H1 (cell line): ENCODE measurements around the gene LMX1A. TPM values are rescaled to one million over a fixed set of nuclear protein-coding genes. Genes with fewer than 3 reads are reported as not detected.

Source experiments
- CEBPB ChIP-seq: IDR thresholded peaks from 2 replicates; pipeline ENCODE4 v1.6.1; 2012; ENCODE audit warnings: low read depth, low read length
- CTBP2 ChIP-seq: IDR thresholded peaks from 2 replicates; pipeline ENCODE4 v1.7.0; 2011; ENCODE audit warnings: borderline replicate concordance, mild to moderate bottlenecking, moderate library complexity, mixed read lengths, low read length; ENCODE audit not compliant: insufficient read depth, insufficient read length
- FOSL1 ChIP-seq: IDR thresholded peaks from 2 replicates; pipeline ENCODE4 v1.6.1; 2011; ENCODE audit warnings: mild to moderate bottlenecking, low read depth, low read length, moderate library complexity; ENCODE audit not compliant: insufficient read depth
- KDM1A ChIP-seq: fragments of 200-600, 300-600 bp; sonication (generic); IDR thresholded peaks from 2 replicates; pipeline ENCODE4 v1.7.1; 2016; ENCODE audit warnings: mild to moderate bottlenecking, low read length, borderline replicate concordance
- POLR2A ChIP-seq, 2 experiments: IDR thresholded peaks; 1 replicate in 1 of 2; 2 replicates in 1 of 2; pipeline ENCODE4 v1.6.1; 2011; ENCODE audit warnings: low read depth in 2 of 2, low read length in 2 of 2, mild to moderate bottlenecking in 2 of 2; ENCODE audit errors: control extremely low read depth in 1 of 2
- SP4 ChIP-seq: IDR thresholded peaks from 2 replicates; pipeline ENCODE4 v1.6.1; 2012; ENCODE audit warnings: low read length, inconsistent platforms
- polyA plus RNA-seq, 7 experiments: library from polyadenylated mRNA; depleted of rRNA in 3 of 7; stranded (reverse) in 5 of 7; unstranded in 2 of 7; fragments of >200 nt in 5 of 7; fragments of 200-250 nt in 2 of 7; gene quantifications; 1 replicate in 5 of 7; 2 replicates in 1 of 7; 4 replicates in 1 of 7; pipeline versions ENCODE4 v1.2.1 to v1.2.3, GENCODE V29; 2011 to 2013; ENCODE audit warnings: missing spikeins in 2 of 7, mixed read lengths in 2 of 7
- total RNA-seq: library from RNA; stranded (reverse); fragmentation: NEBNext Ultra II Directional; extraction: Animal tissue kit (Norgen Biotek cat#: 25700); gene quantifications from 2 replicates; pipeline ENCODE4 v1.2.1, GENCODE V29; 2021
- TF ChIP-seq, protein P1 (sequence below): IDR thresholded peaks from 2 replicates; pipeline ENCODE4 v1.6.1; 2012; ENCODE audit warnings: low read length, inconsistent platforms
- TF ChIP-seq, protein P2 (sequence below): IDR thresholded peaks from 2 replicates; pipeline ENCODE4 v1.6.1; 2012; ENCODE audit warnings: inconsistent platforms

Gene LMX1A
- total and polyA plus RNA-seq, 2 of the 8 experiments (the other 6 are each of a cell fraction or from before 2014, with no cell fraction given) = not detected

DNA sequence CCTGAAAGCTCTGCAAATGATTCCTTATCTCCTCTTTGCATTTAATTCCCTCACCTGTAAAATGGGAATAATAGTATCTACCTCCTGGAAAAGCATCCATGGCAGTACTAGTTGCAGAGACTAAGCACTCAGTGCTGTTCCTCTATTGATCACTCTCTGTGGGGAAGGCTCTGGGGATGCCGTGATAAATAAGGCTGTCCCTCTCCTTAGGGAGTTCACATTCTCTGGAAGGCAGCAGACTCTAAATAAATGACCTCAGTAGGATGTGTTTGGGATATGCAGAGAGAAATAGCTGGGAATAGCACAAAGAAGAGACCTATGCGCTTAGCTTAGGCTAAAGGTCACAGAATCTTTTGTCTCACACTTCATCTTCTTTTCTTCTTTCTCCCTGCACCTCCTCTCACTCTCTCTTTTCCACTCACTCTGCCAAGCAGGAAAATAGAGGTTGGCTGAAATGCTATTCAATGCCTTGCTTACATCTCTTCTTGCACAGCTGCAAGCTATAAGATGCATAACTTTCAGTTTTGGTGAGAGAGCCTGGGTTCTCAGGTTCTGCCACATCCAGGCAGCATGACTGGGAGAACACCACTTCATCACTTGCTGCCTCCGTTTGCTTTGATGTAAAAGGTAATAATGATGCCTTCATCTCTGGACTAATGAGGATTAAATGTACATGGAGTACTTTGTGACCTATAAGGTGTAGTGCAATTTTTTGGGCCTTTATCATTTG, 101.5 kb downstream of the LMX1A start (continued):
- TF ChIP-seq SP4 (no peak), CTBP2 (no peak), KDM1A (no peak), FOSL1 (no peak), POLR2A (IDR thresholded peaks at IDR 0.05; ENCODE audit: control extremely low read depth in 1 of 2, low read depth in 2 of 2, low read length in 2 of 2) (no peak), CEBPB (no peak)
- TF ChIP-seq, protein P1, sequence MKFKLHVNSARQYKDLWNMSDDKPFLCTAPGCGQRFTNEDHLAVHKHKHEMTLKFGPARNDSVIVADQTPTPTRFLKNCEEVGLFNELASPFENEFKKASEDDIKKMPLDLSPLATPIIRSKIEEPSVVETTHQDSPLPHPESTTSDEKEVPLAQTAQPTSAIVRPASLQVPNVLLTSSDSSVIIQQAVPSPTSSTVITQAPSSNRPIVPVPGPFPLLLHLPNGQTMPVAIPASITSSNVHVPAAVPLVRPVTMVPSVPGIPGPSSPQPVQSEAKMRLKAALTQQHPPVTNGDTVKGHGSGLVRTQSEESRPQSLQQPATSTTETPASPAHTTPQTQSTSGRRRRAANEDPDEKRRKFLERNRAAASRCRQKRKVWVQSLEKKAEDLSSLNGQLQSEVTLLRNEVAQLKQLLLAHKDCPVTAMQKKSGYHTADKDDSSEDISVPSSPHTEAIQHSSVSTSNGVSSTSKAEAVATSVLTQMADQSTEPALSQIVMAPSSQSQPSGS = no peak
- TF ChIP-seq, protein P2, sequence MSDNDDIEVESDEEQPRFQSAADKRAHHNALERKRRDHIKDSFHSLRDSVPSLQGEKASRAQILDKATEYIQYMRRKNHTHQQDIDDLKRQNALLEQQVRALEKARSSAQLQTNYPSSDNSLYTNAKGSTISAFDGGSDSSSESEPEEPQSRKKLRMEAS = no peak
- TF ChIP-seq, all 59 proteins: peak for 0
